Kidney (tissue), 14 donors: ENCODE results near the gene ADD2. TPM values are rescaled to one million over a fixed set of nuclear protein-coding genes. Genes with fewer than 3 reads are reported as not detected.
"Not testable (repeated sequence)": the region's sequence is repeated elsewhere in the genome, so short reads cannot be mapped to it uniquely, and the experiment has no call there.

ENCODE experiments used
- DNase-seq, 5 donors: peaks; one replicate each; pipeline ENCODE4 v3.0.0-alpha.2; 2013 to 2020
- FAIRE-seq: peaks from 2 replicates; lab custom pipeline; 2012; peaks lifted over from hg19 to GRCh38; lab: Jason Lieb, UNC
- H3K27ac ChIP-seq, 2 donors: one replicate each; pipeline ENCODE4 v1.7.0; 2013; ENCODE audit warnings: low read depth in 2 of 2, low read length in 2 of 2, inconsistent platforms in 1 of 2
- H3K27me3 ChIP-seq: one replicate; pipeline ENCODE4 v1.7.1; 2013; ENCODE audit warnings: low read length, inconsistent platforms; ENCODE audit not compliant: control insufficient read depth, insufficient read depth
- H3K36me3 ChIP-seq, 3 donors: one replicate each; pipeline versions ENCODE4 v1.7.0 to v1.7.1; 2013; ENCODE audit warnings: low read length in 3 of 3, control low read depth in 1 of 3, inconsistent platforms in 1 of 3; ENCODE audit not compliant: insufficient read depth in 3 of 3, control insufficient read depth in 2 of 3
- H3K4me1 ChIP-seq, 3 donors: one replicate each; pipeline versions ENCODE4 v1.7.0 to v1.7.1; 2013; ENCODE audit warnings: low read length in 3 of 3, inconsistent platforms in 1 of 3, low read depth in 1 of 3; ENCODE audit not compliant: control insufficient read depth in 2 of 3, insufficient read depth in 2 of 3
- H3K4me3 ChIP-seq, 3 donors: one replicate each; pipeline versions ENCODE4 v1.7.0 to v1.8.1; 2013; ENCODE audit warnings: low read length in 3 of 3, control low read depth in 1 of 3, inconsistent platforms in 1 of 3
- H3K9ac ChIP-seq, 3 donors: one replicate each; pipeline versions ENCODE4 v1.7.0 to v1.7.1; 2013; ENCODE audit warnings: low read length in 3 of 3, control low read depth in 1 of 3, inconsistent platforms in 1 of 3
- H3K9me3 ChIP-seq, 3 donors: one replicate each; pipeline versions ENCODE4 v1.7.0 to v1.7.1; 2013; ENCODE audit warnings: low read length in 3 of 3, control low read depth in 1 of 3, inconsistent platforms in 1 of 3; ENCODE audit not compliant: control insufficient read depth in 2 of 3, insufficient read depth in 1 of 3
- CTCF ChIP-seq: IDR thresholded peaks from 3 replicates; pipeline ENCODE4 v1.5.1; 2012; ENCODE audit warnings: mild to moderate bottlenecking, moderate library complexity, borderline replicate concordance; ENCODE audit not compliant: insufficient read depth; ENCODE audit errors: extremely low read depth
- intact Hi-C: fragments of 100-400 bp; cut with DNase I; formaldehyde crosslinking; loops from one replicate; pipeline ENCODE4 v1.11.1; 2022
- polyA plus RNA-seq: library from polyadenylated mRNA; stranded (reverse); fragments of 350-450 nt; fragmentation: Illumina TruSeq; extraction: RNeasy Lipid Tissue Mini Kit (QIAGEN cat#74804); gene quantifications from one replicate; pipeline ENCODE4 v1.2.3, GENCODE V29; 2014; ENCODE audit warnings: low read depth, low replicate concordance; ENCODE audit not compliant: insufficient read depth
- total RNA-seq: library from RNA; stranded (reverse); fragmentation: NEBNext Ultra II Directional; extraction: Animal tissue kit (Norgen Biotek cat#: 25700); gene quantifications from one replicate; pipeline ENCODE4 v1.2.1, GENCODE V29; 2021
- donor health status: control.
- donor health status: control.
- donor health status: control.
- donor health status: control.
- donor health status: control.
- donor health status: DM: yes; HTN: yes; CAD: no.
- donor health status: Normal renal cell carcinoma (clear cell type).

The ADD2 gene
- total and polyA plus RNA-seq, 2 donors from 2014 or later, result 2.9 TPM; not detected in 1

GRCh38 chr2:70626254-70626990 is 141.6 kb downstream of the ADD2 start:
- Histone ChIP-seq H3K9me3 (no peaks in the 10 kb centered on the region), H3K27ac (no peak overlapping the region), H3K4me1 (no peaks in the 10 kb centered on the region), H3K27me3 (no peaks in the 10 kb centered on the region), H3K4me3 (no peak overlapping the region), H3K9ac (no peak overlapping the region), H3K36me3 (no peaks in the 10 kb centered on the region)
- no peak for TF ChIP-seq CTCF
- DNase-seq (peak in 2 of 5 donors; percentile 27 to 54), FAIRE-seq (no peak)
- intact Hi-C loops, result no loop called here

GRCh38 chr2:70621536-70621935 is 146.5 kb downstream of the ADD2 start:
- H3K9ac ChIP-seq, H3K27ac ChIP-seq, H3K36me3 ChIP-seq, DNase-seq, H3K27me3 ChIP-seq, H3K4me3 ChIP-seq, FAIRE-seq, intact Hi-C loops, H3K9me3 ChIP-seq, H3K4me1 ChIP-seq: not testable (repeated sequence)

GRCh38 chr2:70620020-70620419 is 148.0 kb downstream of the ADD2 start:
- Histone ChIP-seq H3K9ac (no peak overlapping the region), H3K4me3 (no peak overlapping the region), H3K9me3 (no peaks in the 10 kb centered on the region), H3K27me3 (no peaks in the 10 kb centered on the region), H3K4me1 (no peaks in the 10 kb centered on the region), H3K27ac (no peak overlapping the region), H3K36me3 (no peaks in the 10 kb centered on the region)
- no peak for TF ChIP-seq CTCF
- DNase-seq (peak in 3 of 5 donors; percentile 35 to 49 (median 44)), FAIRE-seq (no peak)
- intact Hi-C loops, result no loop called here

GRCh38 chr2:70619167-70619566 is 148.8 kb downstream of the ADD2 start:
- no peak overlapping the region for H3K27ac ChIP-seq
- H3K27me3 ChIP-seq, result no peaks in the 10 kb centered on the region
- no peak overlapping the region for H3K9ac ChIP-seq
- intact Hi-C loops, result no loop called here
- no peaks in the 10 kb centered on the region for H3K9me3 ChIP-seq
- TF ChIP-seq CTCF, result no peak
- no peaks in the 10 kb centered on the region for H3K36me3 ChIP-seq
- no peak for DNase-seq
- no peaks in the 10 kb centered on the region for H3K4me1 ChIP-seq
- no peak for FAIRE-seq
- H3K4me3 ChIP-seq, result no peak overlapping the region
